Upper lobe of left lung (tissue), 6 donors: ENCODE results near the gene ABCA13. TPM values are rescaled to one million over a fixed set of nuclear protein-coding genes. Genes with fewer than 3 reads are reported as not detected.

Experiments used
- ATAC-seq, 2 donors: fragments of 200-7000 bp; cut with Tn5 transposase; one replicate each; pipeline ENCODE4 v1.9.1; 2022; ENCODE audit warnings: mild to moderate bottlenecking in 2 of 2, moderate library complexity in 2 of 2; ENCODE audit not compliant: low FRiP score in 2 of 2
- DNase-seq, 2 donors: peaks; one replicate each; pipeline ENCODE4 v3.0.0-alpha.2; 2019 to 2020
- H3K27ac ChIP-seq, 4 donors: fragments of 200-600 bp; sonication (generic); one replicate each; pipeline ENCODE4 v1.5.1; 2016 to 2019
- H3K27me3 ChIP-seq, 4 donors: fragments of 200-600 bp; sonication (generic); one replicate each; pipeline ENCODE4 v1.5.1; 2017 to 2019
- H3K36me3 ChIP-seq, 4 donors: fragments of 200-600 bp; sonication (generic); one replicate each; pipeline ENCODE4 v1.5.1; 2016 to 2019
- H3K4me1 ChIP-seq, 4 donors: fragments of 200-600 bp; sonication (generic); one replicate each; pipeline ENCODE4 v1.5.1; 2018 to 2019
- H3K4me3 ChIP-seq, 4 donors: fragments of 200-600 bp; sonication (generic); one replicate each; pipeline ENCODE4 v1.5.1; 2017 to 2019; ENCODE audit warnings: mild to moderate bottlenecking in 2 of 4, moderate library complexity in 1 of 4
- H3K9me3 ChIP-seq, 4 donors: fragments of 200-600 bp; sonication (generic); one replicate each; pipeline ENCODE4 v1.5.1; 2018 to 2019
- CTCF ChIP-seq, 6 experiments: fragments of 450-650 bp in 4 of 6; fragments of 200-600 bp in 2 of 6; sonication (generic) in 2 of 6; IDR thresholded peaks; one replicate each; pipeline ENCODE4 v1.5.1; 2016 to 2019; ENCODE audit warnings: antibody characterized with exemption in 6 of 6
- EP300 ChIP-seq, 4 donors: sonication (generic); formaldehyde crosslinking; IDR thresholded peaks; one replicate each; pipeline ENCODE4 v1.5.1; 2017; ENCODE audit warnings: antibody characterized with exemption in 4 of 4, control low read depth in 2 of 4
- POLR2A ChIP-seq, 4 donors: fragments of 450-650 bp; IDR thresholded peaks; one replicate each; pipeline ENCODE4 v1.5.1; 2016 to 2017; ENCODE audit warnings: antibody characterized with exemption in 4 of 4, mild to moderate bottlenecking in 2 of 4
- POLR2AphosphoS5 ChIP-seq, 2 donors: sonication (generic); formaldehyde crosslinking; IDR thresholded peaks; one replicate each; pipeline ENCODE4 v1.5.1; 2017; ENCODE audit warnings: antibody characterized with exemption in 2 of 2
- WGBS, 2 donors: methylation state at CpG; one replicate each; pipeline ENCODE4 v1.1.5; 2017 to 2018; 5-methylcytosine and 5-hydroxymethylcytosine counted together
- total RNA-seq, 6 donors: library from RNA; depleted of rRNA in 4 of 6; stranded (reverse); fragments of >200 nt in 4 of 6; gene quantifications; one replicate each; pipeline versions ENCODE4 v1.1.0 to v1.2.1, GENCODE V29; 2016 to 2021
- donor health status: DM: no; HTN: no; CAD: no; lungs with moderate emphysema.
- donor health status: DM: no; HTN: yes; CAD: no; lungs with severe emphysema.

Gene ABCA13
- total RNA-seq, 6 donors from 2014 or later = 0.49 to 27.7 (median 7.1) TPM

DNA sequence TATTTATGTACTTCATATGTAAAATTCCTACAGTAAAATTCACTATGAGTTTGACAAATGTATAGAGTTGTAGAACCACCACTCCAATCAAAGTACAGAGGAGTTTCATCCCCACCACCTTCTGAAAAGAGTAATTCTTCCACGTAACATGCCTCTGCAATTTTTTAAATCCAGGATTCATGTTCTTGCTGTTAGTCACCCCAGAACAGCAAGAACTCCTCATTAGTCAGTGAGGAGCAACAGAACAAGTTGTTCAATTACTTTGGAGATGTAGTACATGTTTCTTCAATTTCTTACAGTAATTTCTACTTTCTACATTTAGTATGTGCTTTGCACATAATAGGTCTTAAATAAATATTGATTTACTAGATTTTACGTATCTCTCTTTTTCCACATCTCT is 248.1 kb downstream of the ABCA13 start:
- Histone ChIP-seq H3K36me3 (no peaks in the 10 kb centered on the region), H3K4me3 (no peak overlapping the region), H3K9me3 (no peaks in the 10 kb centered on the region), H3K27ac (no peak overlapping the region), H3K27me3 (no peaks in the 10 kb centered on the region), H3K4me1 (no peaks in the 10 kb centered on the region)
- DNase-seq (no peak), ATAC-seq (no peak)
- WGBS, 2 donors = 31 to 52% methylated on average over 2 of the region's 2 CpGs
- TF ChIP-seq POLR2A (IDR thresholded peaks at IDR 0.05) = no peak
- TF ChIP-seq EP300 (IDR thresholded peaks at IDR 0.05) = no peak
- no peak for TF ChIP-seq CTCF (IDR thresholded peaks at IDR 0.05)
- no peak for TF ChIP-seq POLR2AphosphoS5 (IDR thresholded peaks at IDR 0.05)

DNA sequence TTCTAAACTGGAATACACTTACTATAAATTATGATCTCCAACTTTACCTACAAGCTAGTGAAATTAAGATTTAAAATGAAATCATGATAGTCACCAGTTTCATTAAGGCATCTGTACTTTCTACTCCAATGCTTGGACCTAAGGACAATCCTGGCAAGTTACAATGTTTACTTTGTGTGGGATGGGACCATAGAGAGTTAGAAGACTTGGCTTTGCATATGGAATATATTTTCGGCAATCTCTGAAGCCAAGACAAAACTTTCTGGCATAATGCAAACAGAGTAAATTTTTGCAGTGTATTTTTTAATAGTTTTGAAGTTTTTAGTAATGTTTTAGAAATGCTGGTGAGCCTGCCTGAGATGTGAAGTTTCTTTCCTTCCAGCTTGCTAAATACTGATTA is 248.9 kb downstream of the ABCA13 start:
- no peaks in the 10 kb centered on the region for H3K9me3 ChIP-seq
- H3K4me1 ChIP-seq = no peaks in the 10 kb centered on the region
- TF ChIP-seq POLR2AphosphoS5 (IDR thresholded peaks at IDR 0.05) (no peak), CTCF (IDR thresholded peaks at IDR 0.05) (no peak), EP300 (IDR thresholded peaks at IDR 0.05) (no peak), POLR2A (IDR thresholded peaks at IDR 0.05) (no peak)
- no peaks in the 10 kb centered on the region for H3K27me3 ChIP-seq
- H3K4me3 ChIP-seq = no peak overlapping the region
- no peaks in the 10 kb centered on the region for H3K36me3 ChIP-seq
- 83% methylated on average over 1 of the region's 1 CpG for WGBS, 2 donors
- no peak overlapping the region for H3K27ac ChIP-seq
- no peak for ATAC-seq
- DNase-seq = no peak

DNA sequence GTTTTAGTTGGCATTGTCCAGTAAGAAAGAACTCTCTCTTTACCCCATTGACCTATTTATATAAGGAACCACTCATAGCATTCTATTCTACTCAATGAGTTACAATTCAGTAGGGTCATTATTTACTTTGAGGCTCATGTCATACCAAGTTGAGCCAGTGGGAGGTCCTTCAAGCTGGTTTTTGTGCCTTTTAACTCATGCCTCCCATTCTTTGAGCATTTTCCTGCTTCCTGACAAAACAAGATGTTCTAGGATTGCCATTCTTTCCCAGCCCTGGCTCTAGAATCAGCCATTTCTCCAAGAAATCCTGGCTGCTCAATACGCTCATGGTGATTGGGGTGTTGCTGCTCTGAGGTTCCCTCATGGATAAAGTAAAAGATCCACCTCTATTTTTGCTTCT is 250.1 kb downstream of the ABCA13 start:
- DNase-seq (no peak), ATAC-seq (no peak)
- 91 to 100% methylated on average over 1 of the region's 1 CpG for WGBS, 2 donors

GRCh38 chr7:48424731-48425130 is 253.5 kb downstream of the ABCA13 start:
- WGBS, 2 donors = 35 to 72% methylated on average over 3 of the region's 3 CpGs
- TF ChIP-seq POLR2A (IDR thresholded peaks at IDR 0.05) = no peak
- peak in 2 of 6 experiments; percentile 14 to 23 for TF ChIP-seq CTCF (IDR thresholded peaks at IDR 0.05)
- no peak overlapping the region for H3K4me3 ChIP-seq
- H3K27me3 ChIP-seq = no peaks in the 10 kb centered on the region
- H3K36me3 ChIP-seq = no peaks in the 10 kb centered on the region
- H3K27ac ChIP-seq = no peak overlapping the region
- H3K4me1 ChIP-seq = no peaks in the 10 kb centered on the region
- no peaks in the 10 kb centered on the region for H3K9me3 ChIP-seq
- no peak for DNase-seq
- ATAC-seq = no peak

More for the DNA sequence above, 250.1 kb downstream of the ABCA13 start:
- TF ChIP-seq POLR2A (IDR thresholded peaks at IDR 0.05) (no peak), CTCF (IDR thresholded peaks at IDR 0.05) (no peak), EP300 (IDR thresholded peaks at IDR 0.05) (no peak), POLR2AphosphoS5 (IDR thresholded peaks at IDR 0.05) (no peak)
- no peaks in the 10 kb centered on the region for H3K36me3 ChIP-seq
- H3K4me1 ChIP-seq = no peaks in the 10 kb centered on the region
- no peak overlapping the region for H3K4me3 ChIP-seq
- H3K27me3 ChIP-seq = no peaks in the 10 kb centered on the region
- no peak overlapping the region for H3K27ac ChIP-seq
- no peaks in the 10 kb centered on the region for H3K9me3 ChIP-seq

GRCh38 chr7:48426331-48426965 is 255.2 kb downstream of the ABCA13 start:
- Histone ChIP-seq H3K27me3 (no peaks in the 10 kb centered on the region), H3K27ac (no peak overlapping the region), H3K36me3 (no peaks in the 10 kb centered on the region), H3K4me3 (no peak overlapping the region), H3K9me3 (no peaks in the 10 kb centered on the region), H3K4me1 (no peaks in the 10 kb centered on the region)
- ATAC-seq = peak; percentile 17 to 37
- DNase-seq = no peak
- 75 to 89% methylated on average over 6 of the region's 6 CpGs for WGBS, 2 donors
- TF ChIP-seq POLR2AphosphoS5 (IDR thresholded peaks at IDR 0.05) (no peak), CTCF (IDR thresholded peaks at IDR 0.05) (no peak), EP300 (IDR thresholded peaks at IDR 0.05) (no peak), POLR2A (IDR thresholded peaks at IDR 0.05) (no peak)
